Endothelial cell of umbilical vein (primary cell): Measurements from ENCODE around the gene TTLL11. TPM values are rescaled to one million over a fixed set of nuclear protein-coding genes. Genes with fewer than 3 reads are reported as not detected.

Experiments used
- BruUV-seq: library from RNA; stranded (reverse); fragments of 400-500 nt; replicated peaks from 2 replicates; lab custom pipeline; 2021; lab: Mats Ljungman, UMichigan
- CTCF ChIA-PET: fragments of 300-600, 350-600 bp; sonication (Branson Sonifier 250); formaldehyde crosslinking; loops from one replicate; lab custom pipeline; 2021; ENCODE audit warnings: antibody characterized with exemption, inconsistent platforms; lab: Charles Lee
- POLR2A ChIA-PET: fragments of 300-600, 350-600 bp; sonication (Branson Sonifier 250); formaldehyde crosslinking; loops from one replicate; lab custom pipeline; 2021; ENCODE audit warnings: antibody characterized with exemption, inconsistent platforms; lab: Charles Lee
- DNase-seq: peaks from one replicate; pipeline ENCODE4 v3.0.0-alpha.2; 2011; ENCODE audit warnings: low read depth, low spot score
- FAIRE-seq: peaks from 2 replicates; lab custom pipeline; 2011; peaks lifted over from hg19 to GRCh38; lab: Jason Lieb, UNC
- H2AFZ ChIP-seq: 2 replicates; pipeline ENCODE4 v1.6.0; 2012; ENCODE audit warnings: low read depth, low read length, control low read depth, inconsistent platforms
- H3K27ac ChIP-seq: 2 replicates; pipeline ENCODE4 v1.5.1; 2011; ENCODE audit warnings: low read depth, mild to moderate bottlenecking, control low read depth, low read length, moderate library complexity; ENCODE audit not compliant: insufficient read depth
- H3K27me3 ChIP-seq, 2 experiments: 2 replicates each; pipeline versions ENCODE4 v1.6.0 to v1.6.1; 2011; ENCODE audit warnings: low read length in 2 of 2, mixed read lengths in 1 of 2; ENCODE audit not compliant: control insufficient read depth in 2 of 2, insufficient read depth in 2 of 2
- H3K36me3 ChIP-seq, 2 experiments: 2 replicates in 1 of 2; 3 replicates in 1 of 2; pipeline ENCODE4 v1.5.1; 2011; ENCODE audit warnings: low read length in 2 of 2, mild to moderate bottlenecking in 1 of 2, moderate library complexity in 1 of 2; ENCODE audit not compliant: control insufficient read depth in 2 of 2, insufficient read depth in 2 of 2; ENCODE audit errors: extremely low read depth in 1 of 2
- H3K4me1 ChIP-seq: 3 replicates; pipeline ENCODE4 v1.5.1; 2011; ENCODE audit warnings: mild to moderate bottlenecking, low read length; ENCODE audit not compliant: control insufficient read depth, insufficient read depth; ENCODE audit errors: extremely low read depth
- H3K4me2 ChIP-seq: 2 replicates; pipeline ENCODE4 v1.6.1; 2011; ENCODE audit warnings: low read length, control low read depth, mixed read lengths; ENCODE audit not compliant: insufficient read depth
- H3K4me3 ChIP-seq, 3 experiments: fragments of 200-600 bp in 1 of 3; sonication (generic), shearing (Covaris generic) in 1 of 3; replicated peaks in 1 of 3; 2 replicates each; pipeline ENCODE4 v1.5.1; 2011 to 2016; ENCODE audit warnings: control low read depth in 3 of 3, low read length in 3 of 3, mild to moderate bottlenecking in 2 of 3, inconsistent platforms in 1 of 3, low read depth in 1 of 3, moderate library complexity in 1 of 3; ENCODE audit not compliant: insufficient read depth in 1 of 3
- H3K79me2 ChIP-seq: 2 replicates; pipeline ENCODE4 v1.6.0; 2012; ENCODE audit warnings: low read length, inconsistent platforms; ENCODE audit not compliant: control insufficient read depth, insufficient read depth
- H3K9ac ChIP-seq: replicated peaks from 2 replicates; pipeline ENCODE3; 2011; ENCODE audit warnings: low read length, control low read depth; ENCODE audit not compliant: insufficient read depth; ENCODE audit errors: extremely low read depth
- H3K9me1 ChIP-seq: replicated peaks from 3 replicates; pipeline ENCODE4 v1.6.0; 2011; ENCODE audit warnings: mild to moderate bottlenecking, low read length; ENCODE audit not compliant: control insufficient read depth, insufficient read depth; ENCODE audit errors: extremely low read depth
- H3K9me3 ChIP-seq: replicated peaks from 2 replicates; pipeline ENCODE4 v1.5.1; 2012; ENCODE audit warnings: low read length, inconsistent platforms; ENCODE audit not compliant: control insufficient read depth, insufficient read depth
- H4K20me1 ChIP-seq: replicated peaks from 2 replicates; pipeline ENCODE3; 2011; ENCODE audit warnings: mild to moderate bottlenecking, low read length; ENCODE audit not compliant: control insufficient read depth, insufficient read depth; ENCODE audit errors: extremely low read depth
- EZH2 ChIP-seq: IDR thresholded peaks from 2 replicates; pipeline ENCODE4 v1.6.1; 2012; ENCODE audit warnings: borderline replicate concordance, low read depth, mild to moderate bottlenecking, moderate library complexity, low read length, inconsistent platforms; ENCODE audit not compliant: severe bottlenecking
- FOS ChIP-seq: IDR thresholded peaks from 2 replicates; pipeline ENCODE4 v1.6.1; 2011; ENCODE audit warnings: mild to moderate bottlenecking, low read length, moderate library complexity, borderline replicate concordance; ENCODE audit not compliant: insufficient read depth
- GATA2 ChIP-seq: IDR thresholded peaks from 2 replicates; pipeline ENCODE4 v1.7.0; 2011; ENCODE audit warnings: low read depth, mild to moderate bottlenecking, moderate library complexity, mixed read lengths, low read length; ENCODE audit not compliant: insufficient read length, insufficient read depth
- JUN ChIP-seq: IDR thresholded peaks from 2 replicates; pipeline ENCODE4 v1.6.1; 2011; ENCODE audit warnings: borderline replicate concordance, low read depth; ENCODE audit not compliant: insufficient read length, insufficient read depth
- MYC ChIP-seq: IDR thresholded peaks from one replicate; pipeline ENCODE4 v1.6.1; 2011; ENCODE audit warnings: mild to moderate bottlenecking, low read depth, low read length
- POLR2A ChIP-seq: IDR thresholded peaks from 2 replicates; pipeline ENCODE4 v1.6.1; 2012; ENCODE audit warnings: low read depth, mild to moderate bottlenecking, control low read depth, low read length
- POLR2AphosphoS5 ChIP-seq: IDR thresholded peaks from 2 replicates; pipeline ENCODE4 v1.6.1; 2012; ENCODE audit warnings: low read depth, mild to moderate bottlenecking, control low read depth, low read length, moderate library complexity; ENCODE audit not compliant: insufficient read depth
- dilution Hi-C: fragments of 300-500 bp; cut with MboI; formaldehyde crosslinking; loops from one replicate; pipeline ENCODE4 v1.15.0; 2019; ENCODE audit warnings: low sequenced_read_pairs; ENCODE audit not compliant: extremely low pct_ligation_motif_present
- intact Hi-C: fragments of 100-400 bp; cut with micrococcal nuclease; formaldehyde crosslinking; loops from one replicate; pipeline ENCODE4 v1.10.0; 2022
- polyA plus RNA-seq, 4 experiments: library from polyadenylated mRNA; depleted of rRNA in 3 of 4; stranded (reverse) in 3 of 4; unstranded in 1 of 4; fragments of >200 nt; gene quantifications; 2 replicates each; pipeline versions ENCODE4 v1.2.1 to v1.2.3, GENCODE V29; 2011 to 2012; ENCODE audit warnings: missing spikeins in 1 of 4
- total RNA-seq: library from RNA; stranded (reverse); gene quantifications from 2 replicates; pipeline ENCODE4 v1.2.3, GENCODE V29; 2021
- TF ChIP-seq, protein P1 (sequence below): IDR thresholded peaks from 2 replicates; pipeline ENCODE4 v1.6.1; 2011; ENCODE audit not compliant: insufficient read depth, insufficient read length
- TF ChIP-seq, protein P2 (sequence below), 2 donors: IDR thresholded peaks; 1 replicate in 1 of 2; 2 replicates in 1 of 2; pipeline ENCODE4 v1.5.1; 2011; ENCODE audit warnings: low read length in 2 of 2, mild to moderate bottlenecking in 2 of 2, moderate library complexity in 2 of 2, control low read depth in 1 of 2, inconsistent platforms in 1 of 2, low read depth in 1 of 2; ENCODE audit not compliant: insufficient read depth in 1 of 2; ENCODE audit errors: extremely low read depth in 1 of 2

TTLL11 gene
- total and polyA plus RNA-seq, 2 donors (not counting 3 experiments of a cell fraction or from before 2014, with no cell fraction given): 4.9 to 5.1 TPM

DNA sequence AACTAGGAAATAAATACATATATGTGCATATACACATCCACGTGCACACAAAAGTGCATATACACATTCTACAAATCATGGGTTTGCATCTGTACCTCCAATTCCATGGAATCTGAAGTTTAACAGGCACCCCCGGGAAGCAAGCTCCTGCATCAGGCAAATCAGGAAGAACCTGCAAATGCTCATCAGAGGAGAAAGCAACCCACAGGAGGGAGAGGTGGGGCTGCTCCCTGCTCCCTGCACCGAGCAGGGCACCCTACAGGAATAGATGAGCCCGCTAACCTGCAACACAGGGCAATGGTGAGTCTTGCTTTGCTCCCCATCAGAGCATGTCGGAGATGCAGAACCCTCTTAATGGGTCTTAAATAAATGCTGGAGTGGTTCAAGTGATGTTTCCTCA, 290.4 kb downstream of the TTLL11 start:
- H3K4me2 ChIP-seq: no peak overlapping the region
- ChIA-PET POLR2A (no interaction called here), CTCF (interaction anchor here (0.8 kb wide), 1 partner anchor 11 kb away, joined by 3 read pairs; no protein-coding TSS in a partner anchor)
- H3K9ac ChIP-seq: no peak overlapping the region
- H3K9me3 ChIP-seq: no peaks in the 10 kb centered on the region
- dilution Hi-C loops (no loop called here), intact Hi-C loops (no loop called here)
- H4K20me1 ChIP-seq: no peaks in the 10 kb centered on the region
- FAIRE-seq: no peak
- no peaks in the 10 kb centered on the region for H3K79me2 ChIP-seq
- no TSS peak for BruUV-seq
- peaks cover 4 to 11% of the 10 kb centered on the region in 2 experiments for H3K27me3 ChIP-seq
- H3K27ac ChIP-seq: no peak overlapping the region
- H3K9me1 ChIP-seq: no peaks in the 10 kb centered on the region
- H3K4me1 ChIP-seq: no peaks in the 10 kb centered on the region
- TF ChIP-seq POLR2A (no peak), MYC (no peak), FOS (no peak), EZH2 (no peak), JUN (no peak), GATA2 (no peak), POLR2AphosphoS5 (no peak)
- TF ChIP-seq, protein P1, sequence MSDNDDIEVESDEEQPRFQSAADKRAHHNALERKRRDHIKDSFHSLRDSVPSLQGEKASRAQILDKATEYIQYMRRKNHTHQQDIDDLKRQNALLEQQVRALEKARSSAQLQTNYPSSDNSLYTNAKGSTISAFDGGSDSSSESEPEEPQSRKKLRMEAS: no peak
- TF ChIP-seq, protein P2, sequence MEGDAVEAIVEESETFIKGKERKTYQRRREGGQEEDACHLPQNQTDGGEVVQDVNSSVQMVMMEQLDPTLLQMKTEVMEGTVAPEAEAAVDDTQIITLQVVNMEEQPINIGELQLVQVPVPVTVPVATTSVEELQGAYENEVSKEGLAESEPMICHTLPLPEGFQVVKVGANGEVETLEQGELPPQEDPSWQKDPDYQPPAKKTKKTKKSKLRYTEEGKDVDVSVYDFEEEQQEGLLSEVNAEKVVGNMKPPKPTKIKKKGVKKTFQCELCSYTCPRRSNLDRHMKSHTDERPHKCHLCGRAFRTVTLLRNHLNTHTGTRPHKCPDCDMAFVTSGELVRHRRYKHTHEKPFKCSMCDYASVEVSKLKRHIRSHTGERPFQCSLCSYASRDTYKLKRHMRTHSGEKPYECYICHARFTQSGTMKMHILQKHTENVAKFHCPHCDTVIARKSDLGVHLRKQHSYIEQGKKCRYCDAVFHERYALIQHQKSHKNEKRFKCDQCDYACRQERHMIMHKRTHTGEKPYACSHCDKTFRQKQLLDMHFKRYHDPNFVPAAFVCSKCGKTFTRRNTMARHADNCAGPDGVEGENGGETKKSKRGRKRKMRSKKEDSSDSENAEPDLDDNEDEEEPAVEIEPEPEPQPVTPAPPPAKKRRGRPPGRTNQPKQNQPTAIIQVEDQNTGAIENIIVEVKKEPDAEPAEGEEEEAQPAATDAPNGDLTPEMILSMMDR (IDR thresholded peaks at IDR 0.05; ENCODE audit: extremely low read depth in 1 of 2, insufficient read depth in 1 of 2, low read depth in 1 of 2, low read length in 2 of 2): no peak
- DNase-seq: no peak
- no peaks in the 10 kb centered on the region for H3K36me3 ChIP-seq
- H3K4me3 ChIP-seq: no peak overlapping the region
- no peak overlapping the region for H2AFZ ChIP-seq
